HL-60 (cell line): ENCODE data around the gene ACTR8.

Experiments
- DNase-seq, 2 experiments: peaks; one replicate each; pipeline ENCODE4 v3.0.0-alpha.2; 2010 to 2020; ENCODE audit warnings: low read depth in 1 of 2, low spot score in 1 of 2
- H3K27ac ChIP-seq: fragments of 250-450 bp; sonication (Bioruptor Pico); replicated peaks from 2 replicates; pipeline ENCODE4 v1.5.1; 2020; ENCODE audit warnings: mild to moderate bottlenecking, moderate library complexity
- H3K27me3 ChIP-seq: fragments of 250-450 bp; sonication (Bioruptor Pico); 2 replicates; pipeline ENCODE4 v1.5.1; 2021; ENCODE audit warnings: mild to moderate bottlenecking, moderate library complexity; ENCODE audit not compliant: insufficient read depth, poor library complexity, severe bottlenecking
- H3K4me3 ChIP-seq: replicated peaks from 2 replicates; pipeline ENCODE4 v1.5.1; 2011; ENCODE audit warnings: mild to moderate bottlenecking, control low read depth, low read length; ENCODE audit not compliant: insufficient read depth
- CTCF ChIP-seq: IDR thresholded peaks from one replicate; pipeline ENCODE4 v1.5.1; 2011; ENCODE audit warnings: low read length, control low read depth, inconsistent platforms; ENCODE audit not compliant: insufficient read depth
- GABPA ChIP-seq: IDR thresholded peaks from 2 replicates; pipeline ENCODE4 v1.6.1; 2012; ENCODE audit warnings: low read depth
- POLR2AphosphoS5 ChIP-seq: IDR thresholded peaks from 2 replicates; pipeline ENCODE4 v1.6.1; 2012; ENCODE audit warnings: low read depth
- REST ChIP-seq: IDR thresholded peaks from 2 replicates; pipeline ENCODE4 v1.6.1; 2012; ENCODE audit warnings: low read depth; ENCODE audit not compliant: insufficient replicate concordance
- SPI1 ChIP-seq: IDR thresholded peaks from 2 replicates; pipeline ENCODE4 v1.6.1; 2012; ENCODE audit warnings: low read depth, mild to moderate bottlenecking, borderline replicate concordance

The ACTR8 gene

GRCh38 chr3:53845103-53845880 lies 36.7 kb downstream of the ACTR8 start:
- H3K27me3 ChIP-seq: peaks cover 26% of the 10 kb centered on the region
- H3K27ac ChIP-seq: no peak overlapping the region
- peak overlapping the region; percentile 43 for H3K4me3 ChIP-seq
- DNase-seq: no peak
- TF ChIP-seq CTCF: no peak
- TF ChIP-seq GABPA: no peak
- no peak for TF ChIP-seq POLR2AphosphoS5
- no peak for TF ChIP-seq REST
- TF ChIP-seq SPI1: no peak

GRCh38 chr3:53844262-53845102 lies 37.5 kb downstream of the ACTR8 start:
- TF ChIP-seq GABPA: no peak
- TF ChIP-seq POLR2AphosphoS5: no peak
- TF ChIP-seq CTCF: no peak
- TF ChIP-seq SPI1: no peak
- no peak for TF ChIP-seq REST
- no peak overlapping the region for H3K27ac ChIP-seq
- H3K4me3 ChIP-seq: no peak overlapping the region
- DNase-seq: no peak
- H3K27me3 ChIP-seq: peaks cover 26% of the 10 kb centered on the region

- TF ChIP-seq SPI1: no peak
- Histone ChIP-seq H3K27me3 (peaks cover 23% of the 10 kb centered on the region), H3K4me3 (no peak overlapping the region), H3K27ac (no peak overlapping the region)
- no peak for DNase-seq
These were observed 38.5 kb downstream of the ACTR8 start for GRCh38 chr3:53843195-53844177.
